T-helper 1 cell treated with Interleukin-12 subunit alpha and Interleukin-12 subunit beta and Interleukin-4 antibody, amounts not matched to agents 30 μg/mL and 1 μg/mL, for 36 hours (primary cell): ENCODE data around the gene HLA-E.
"Not testable (repeated sequence)": the region's sequence is repeated elsewhere in the genome, so short reads cannot be mapped to it uniquely, and the experiment has no call there.

ENCODE experiments used
- H3K27ac Mint-ChIP-seq: one replicate; pipeline ENCODE4 v1.8.0; 2021; ENCODE audit warnings: mild to moderate bottlenecking, mixed read lengths
- H3K27me3 Mint-ChIP-seq: one replicate; pipeline ENCODE4 v1.8.0; 2021; ENCODE audit warnings: low read depth, mixed read lengths
- H3K36me3 Mint-ChIP-seq: one replicate; pipeline ENCODE4 v1.8.0; 2021; ENCODE audit warnings: low read depth, mixed read lengths
- H3K4me1 Mint-ChIP-seq: one replicate; pipeline ENCODE4 v1.8.0; 2021; ENCODE audit warnings: low read depth, mixed read lengths
- H3K4me3 Mint-ChIP-seq: one replicate; pipeline ENCODE4 v1.8.0; 2021; ENCODE audit warnings: mild to moderate bottlenecking, moderate library complexity, mixed read lengths
- H3K9me3 Mint-ChIP-seq: one replicate; pipeline ENCODE4 v1.8.0; 2021; ENCODE audit warnings: mixed read lengths

The HLA-E gene

DNA sequence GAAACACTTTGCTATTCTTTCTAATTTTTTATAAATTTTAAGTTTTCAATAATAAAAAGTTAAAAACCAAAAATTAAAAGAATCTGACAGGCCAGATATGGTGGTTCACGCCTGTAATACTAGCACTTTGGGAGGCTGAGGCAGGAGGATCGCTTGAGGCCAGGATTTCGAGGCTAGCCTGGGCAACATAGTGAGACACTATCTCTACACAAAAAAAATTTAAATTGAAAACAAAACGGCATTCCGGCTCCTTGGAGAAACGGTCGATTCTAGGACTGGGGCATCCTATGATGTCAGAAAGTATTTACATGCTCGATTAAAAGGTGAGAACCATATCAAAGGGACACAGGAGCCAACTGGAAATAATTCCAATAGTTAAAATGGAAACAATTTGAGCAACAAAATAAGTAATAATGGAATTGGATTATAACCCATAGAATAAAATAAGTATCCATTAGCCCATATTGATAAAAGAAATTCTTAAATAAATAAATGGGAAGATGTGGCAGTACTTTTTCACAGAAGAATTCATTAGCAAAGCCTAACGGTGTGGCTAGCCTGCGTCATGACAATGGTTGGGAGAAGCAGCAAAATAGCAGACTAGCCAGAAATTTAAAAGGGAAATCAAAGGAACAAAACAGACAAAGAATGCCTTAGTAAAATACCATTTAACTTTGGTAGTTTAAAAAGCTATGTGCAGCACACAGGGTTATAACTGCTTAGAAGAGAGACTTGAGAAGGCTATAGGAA, 21.3 kb downstream of the HLA-E start:
- Mint-ChIP-seq H3K4me1 (peaks cover 55% of the 10 kb centered on the region), H3K9me3 (no peaks in the 10 kb centered on the region), H3K27me3 (no peaks in the 10 kb centered on the region), H3K27ac (no peak overlapping the region), H3K36me3 (no peaks in the 10 kb centered on the region), H3K4me3 (no peak overlapping the region)

DNA sequence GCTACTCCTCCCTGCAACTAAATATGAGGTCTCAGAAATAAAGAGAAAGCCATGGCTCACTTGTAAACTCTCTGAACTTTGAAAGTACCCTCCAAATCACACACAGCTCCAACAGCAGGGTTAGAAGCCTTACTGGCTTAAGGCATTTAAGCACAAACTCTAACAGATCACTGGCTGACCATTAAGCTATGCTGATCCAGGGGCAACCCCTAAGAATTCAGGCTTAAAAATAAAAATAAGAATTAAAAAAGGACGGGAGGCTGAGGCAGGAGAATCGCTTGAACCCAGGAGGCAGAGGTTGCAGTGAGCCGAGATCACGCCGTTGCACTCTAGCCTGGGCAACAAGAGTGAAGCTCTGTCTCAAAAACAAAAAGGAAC, 21.8 kb downstream of the HLA-E start:
- Mint-ChIP-seq H3K36me3 (no peaks in the 10 kb centered on the region), H3K27ac (no peak overlapping the region), H3K4me1 (peaks cover 57% of the 10 kb centered on the region), H3K27me3 (no peaks in the 10 kb centered on the region), H3K9me3 (no peaks in the 10 kb centered on the region), H3K4me3 (no peak overlapping the region)

DNA sequence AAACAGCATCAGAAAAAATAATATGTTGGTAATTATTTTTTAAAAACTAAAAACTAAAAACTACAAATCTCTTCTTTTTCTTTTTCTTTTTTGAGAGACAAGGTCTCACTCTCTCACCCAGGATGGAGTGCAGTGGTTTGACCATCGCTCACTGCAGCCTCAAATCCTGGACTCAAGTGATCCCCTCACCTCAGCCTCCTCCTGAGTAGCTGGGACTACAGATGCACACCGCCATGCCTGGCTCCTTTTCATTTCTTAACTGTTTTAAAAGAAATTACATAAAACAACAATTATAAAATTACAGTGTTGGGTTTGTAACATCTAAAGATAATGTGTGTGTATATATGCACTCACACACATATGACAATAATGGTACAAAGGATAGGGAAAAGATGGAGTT, 24.1 kb downstream of the HLA-E start:
- H3K4me1 Mint-ChIP-seq, result peaks cover 52% of the 10 kb centered on the region

GRCh38 chr6:30515106-30515505, 25.8 kb downstream of the HLA-E start:
- H3K27ac Mint-ChIP-seq, result peak overlapping the region; percentile 94
- no peaks in the 10 kb centered on the region for H3K27me3 Mint-ChIP-seq
- peaks cover 46% of the 10 kb centered on the region for H3K4me1 Mint-ChIP-seq
- H3K36me3 Mint-ChIP-seq, result peaks cover 11% of the 10 kb centered on the region
- peak overlapping the region; percentile 83 for H3K4me3 Mint-ChIP-seq
- H3K9me3 Mint-ChIP-seq, result peaks cover 8% of the 10 kb centered on the region

More for the DNA sequence above, 24.1 kb downstream of the HLA-E start:
- H3K36me3 Mint-ChIP-seq, result peaks cover 3% of the 10 kb centered on the region
- H3K27ac Mint-ChIP-seq, result no peak overlapping the region
- H3K27me3 Mint-ChIP-seq, result no peaks in the 10 kb centered on the region
- no peak overlapping the region for H3K4me3 Mint-ChIP-seq
- H3K9me3 Mint-ChIP-seq, result peaks cover 3% of the 10 kb centered on the region

- peaks cover 8% of the 10 kb centered on the region for H3K9me3 Mint-ChIP-seq
- H3K4me1 Mint-ChIP-seq, result peaks cover 37% of the 10 kb centered on the region
- no peaks in the 10 kb centered on the region for H3K27me3 Mint-ChIP-seq
Observed at GRCh38 chr6:30515944-30516753, 26.8 kb downstream of the HLA-E start.

DNA sequence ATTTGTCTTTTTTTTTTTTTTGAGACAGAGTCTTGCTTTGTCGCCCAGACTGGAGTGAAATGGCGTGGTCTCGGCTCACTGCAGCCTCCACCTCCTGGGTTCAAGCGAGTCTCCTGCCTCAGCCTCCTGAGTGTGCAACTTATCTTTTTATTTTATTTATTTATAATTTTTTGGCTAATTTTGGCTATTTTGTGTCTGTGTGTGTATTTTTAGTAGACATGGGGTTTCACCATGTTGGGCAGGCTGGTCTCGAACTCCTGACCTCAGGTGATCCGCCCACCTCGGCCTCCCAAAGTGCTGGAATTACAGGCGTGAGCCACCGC, 27.4 kb downstream of the HLA-E start:
- Mint-ChIP-seq H3K36me3 (peaks cover 13% of the 10 kb centered on the region), H3K4me3 (peak overlapping the region; percentile 84), H3K4me1 (peaks cover 32% of the 10 kb centered on the region), H3K27ac (peak overlapping the region; percentile 96)
- H3K9me3 Mint-ChIP-seq, H3K27me3 Mint-ChIP-seq: not testable (repeated sequence)

More at GRCh38 chr6:30515944-30516753, 26.8 kb downstream of the HLA-E start:
- H3K4me3 Mint-ChIP-seq, result peak overlapping the region; percentile 84
- peaks cover 13% of the 10 kb centered on the region for H3K36me3 Mint-ChIP-seq
- H3K27ac Mint-ChIP-seq, result peak overlapping the region; percentile 96

- Mint-ChIP-seq H3K36me3 (peaks cover 18% of the 10 kb centered on the region), H3K27ac (peak overlapping the region; percentile 52), H3K4me1 (peaks cover 36% of the 10 kb centered on the region)
- not testable (repeated sequence) for H3K9me3 Mint-ChIP-seq, H3K27me3 Mint-ChIP-seq, H3K4me3 Mint-ChIP-seq
Observed at GRCh38 chr6:30517767-30518504, 28.6 kb downstream of the HLA-E start.

DNA sequence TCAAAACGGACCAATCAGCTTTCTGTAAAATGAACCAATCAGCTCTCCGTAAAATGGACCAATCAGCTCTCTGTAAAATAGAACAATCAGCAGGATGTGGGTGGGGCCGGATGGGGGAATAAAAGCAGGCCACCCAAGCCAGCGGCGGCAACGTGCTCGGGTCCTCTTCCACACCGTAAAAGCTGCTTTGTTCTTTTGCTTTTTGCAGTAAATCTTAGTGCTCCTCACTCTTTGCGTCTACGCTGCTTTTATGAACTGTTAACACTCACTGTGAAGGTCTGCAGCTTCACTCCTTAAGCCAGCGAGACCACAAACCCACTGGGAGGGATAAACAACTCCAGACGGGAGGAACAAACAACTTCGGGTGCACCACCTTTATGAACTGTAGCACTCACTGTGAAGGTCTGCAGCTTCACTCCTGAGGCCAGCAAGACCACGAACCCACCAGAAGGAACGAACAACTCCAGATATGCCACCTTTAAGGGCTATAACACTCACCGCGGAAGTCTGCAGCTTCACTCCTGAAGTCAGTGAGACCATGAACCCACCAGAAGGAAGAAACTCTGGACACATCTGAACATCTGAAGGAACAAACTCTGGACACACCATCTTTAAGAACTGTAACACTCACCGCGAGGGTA, 29.3 kb downstream of the HLA-E start:
- not testable (repeated sequence) for H3K4me3 Mint-ChIP-seq, H3K27me3 Mint-ChIP-seq
- Mint-ChIP-seq H3K4me1 (peaks cover 36% of the 10 kb centered on the region), H3K36me3 (peaks cover 20% of the 10 kb centered on the region), H3K27ac (peak overlapping the region; percentile 52), H3K9me3 (peaks cover 11% of the 10 kb centered on the region)

DNA sequence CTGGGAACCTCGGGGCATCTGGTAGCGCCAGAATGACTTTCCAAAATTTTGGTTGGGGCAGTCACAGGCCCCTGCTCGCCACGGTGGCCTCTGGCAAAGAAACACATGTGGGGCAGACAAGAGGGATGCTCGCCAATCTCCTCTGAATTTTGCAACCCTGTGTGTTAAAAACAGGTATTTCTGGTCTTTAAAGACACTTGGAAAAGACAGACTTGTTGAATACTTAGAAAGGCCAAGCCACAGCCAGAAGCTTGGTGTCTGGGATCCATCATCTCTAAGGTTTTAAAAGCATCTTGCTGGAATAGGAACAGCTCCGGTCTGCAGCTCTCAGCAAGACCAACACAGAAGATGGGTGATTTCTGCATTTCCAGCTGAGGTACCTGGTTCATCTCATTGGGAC, 31.2 kb downstream of the HLA-E start:
- no peak overlapping the region for H3K27ac Mint-ChIP-seq
- H3K9me3 Mint-ChIP-seq, result peaks cover 21% of the 10 kb centered on the region
- no peaks in the 10 kb centered on the region for H3K27me3 Mint-ChIP-seq
- H3K4me1 Mint-ChIP-seq, result peaks cover 23% of the 10 kb centered on the region
- no peak overlapping the region for H3K4me3 Mint-ChIP-seq
- H3K36me3 Mint-ChIP-seq, result peaks cover 23% of the 10 kb centered on the region

DNA sequence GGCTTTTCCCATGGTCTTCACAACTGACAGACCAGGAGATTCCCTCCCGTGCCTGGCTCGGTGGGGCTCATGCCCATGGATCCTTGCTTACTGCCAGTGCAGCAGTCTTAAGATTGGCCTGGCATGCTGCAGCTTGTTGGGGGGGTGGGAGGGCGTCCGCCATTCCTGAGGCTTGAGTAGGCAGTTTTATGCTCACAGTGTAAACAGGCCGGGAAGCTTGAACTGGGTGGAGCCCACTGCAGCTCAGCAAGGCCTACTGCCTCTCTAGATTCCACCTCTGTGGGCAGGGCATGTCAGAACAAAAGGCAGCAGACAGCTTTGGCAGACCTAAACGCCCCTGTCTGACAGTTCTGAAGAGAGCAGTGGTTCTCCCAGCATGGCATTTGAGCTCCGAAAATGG, 31.8 kb downstream of the HLA-E start:
- H3K9me3 Mint-ChIP-seq, result peaks cover 21% of the 10 kb centered on the region
- not testable (repeated sequence) for H3K27me3 Mint-ChIP-seq, H3K27ac Mint-ChIP-seq, H3K4me3 Mint-ChIP-seq
- H3K4me1 Mint-ChIP-seq, result peaks cover 19% of the 10 kb centered on the region
- H3K36me3 Mint-ChIP-seq, result peaks cover 26% of the 10 kb centered on the region

DNA sequence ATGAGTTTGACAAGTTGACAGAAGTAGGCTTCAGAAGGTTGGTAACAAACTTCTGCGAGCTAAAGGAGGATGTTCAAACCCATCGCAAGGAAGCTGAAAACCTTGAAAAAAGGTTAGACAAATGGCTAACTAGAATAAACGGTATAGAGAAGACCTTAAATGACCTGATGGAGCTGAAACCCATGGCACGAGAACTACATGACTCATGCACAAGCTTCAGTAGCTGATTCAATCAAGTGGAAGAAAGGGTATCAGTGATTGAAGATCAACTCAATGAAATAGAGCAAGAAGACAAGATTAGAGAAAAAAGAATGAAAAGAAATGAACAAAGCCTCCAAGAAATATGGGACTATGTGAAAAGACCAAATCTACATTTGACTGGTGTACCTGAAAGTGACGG, 32.6 kb downstream of the HLA-E start:
- not testable (repeated sequence) for H3K4me3 Mint-ChIP-seq, H3K27ac Mint-ChIP-seq, H3K27me3 Mint-ChIP-seq
- peaks cover 21% of the 10 kb centered on the region for H3K9me3 Mint-ChIP-seq
- H3K36me3 Mint-ChIP-seq, result peaks cover 29% of the 10 kb centered on the region
- H3K4me1 Mint-ChIP-seq, result peaks cover 15% of the 10 kb centered on the region

- not testable (repeated sequence) for H3K4me3 Mint-ChIP-seq
- peaks cover 28% of the 10 kb centered on the region for H3K4me1 Mint-ChIP-seq
Observed at GRCh38 chr6:30526444-30526843, 37.1 kb downstream of the HLA-E start.

DNA sequence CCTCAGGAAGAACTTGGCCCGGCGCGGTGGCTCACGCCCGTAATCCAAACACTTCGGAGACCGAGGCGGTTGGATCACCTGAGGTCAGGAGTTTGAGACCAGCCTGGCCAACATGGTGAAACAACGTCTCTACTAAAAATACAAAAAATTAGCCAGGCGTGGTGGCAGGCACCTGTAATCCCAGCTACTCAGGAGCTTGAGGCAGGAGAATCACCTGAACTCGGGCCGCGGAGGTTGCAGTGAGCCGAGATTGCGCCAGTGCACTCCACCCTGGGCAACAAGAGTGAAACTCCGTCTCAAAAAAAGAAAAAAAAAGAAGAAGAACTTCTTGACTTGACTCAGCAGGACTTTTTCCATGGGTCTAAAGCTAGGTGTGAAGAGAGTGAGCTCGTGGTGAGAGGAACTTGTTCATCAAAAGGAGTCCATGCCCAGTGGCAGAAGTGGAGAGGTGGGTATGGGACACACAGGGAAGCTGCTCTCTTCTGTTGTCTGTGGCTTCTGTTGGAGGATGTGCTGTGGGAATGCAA, 40.1 kb downstream of the HLA-E start:
- Mint-ChIP-seq H3K4me1 (peaks cover 40% of the 10 kb centered on the region), H3K27ac (peak overlapping the region; percentile 89), H3K4me3 (peak overlapping the region; percentile 56)
- H3K36me3 Mint-ChIP-seq, H3K27me3 Mint-ChIP-seq, H3K9me3 Mint-ChIP-seq: not testable (repeated sequence)

More at GRCh38 chr6:30526444-30526843, 37.1 kb downstream of the HLA-E start:
- H3K27me3 Mint-ChIP-seq, H3K27ac Mint-ChIP-seq: not testable (repeated sequence)
- Mint-ChIP-seq H3K36me3 (peaks cover 16% of the 10 kb centered on the region), H3K9me3 (peaks cover 13% of the 10 kb centered on the region)

DNA sequence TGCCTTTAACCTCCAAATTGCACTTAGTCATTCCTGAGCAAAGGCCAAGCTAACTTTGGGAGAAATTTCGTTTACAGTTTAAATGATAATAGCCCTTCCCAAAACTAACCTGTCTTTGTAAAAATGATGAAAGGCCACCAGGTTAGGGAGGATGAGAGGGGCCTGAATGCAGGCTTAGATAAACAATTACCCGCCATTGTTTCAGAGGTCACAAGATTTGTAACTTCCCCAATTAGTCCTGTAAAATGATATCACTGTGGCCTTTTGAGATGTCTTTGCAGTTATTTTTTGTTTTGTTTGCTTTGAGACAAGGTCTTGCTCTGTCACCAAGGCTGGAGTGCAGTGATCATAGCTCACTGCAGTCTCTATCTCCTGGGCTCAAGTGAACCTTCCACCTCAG, 40.7 kb downstream of the HLA-E start:
- Mint-ChIP-seq H3K27me3 (no peaks in the 10 kb centered on the region), H3K4me1 (peaks cover 40% of the 10 kb centered on the region), H3K27ac (peak overlapping the region; percentile 89), H3K9me3 (peaks cover 1% of the 10 kb centered on the region), H3K36me3 (peaks cover 7% of the 10 kb centered on the region), H3K4me3 (no peak overlapping the region)
